DOHH2 (cell line): Measurements from ENCODE around the gene ALK.

Experiments
- H3F3A ChIP-seq: fragments of 200-600 bp; sonication (generic), shearing (Covaris generic); 2 replicates; pipeline ENCODE4 v1.6.0; 2016; ENCODE audit warnings: antibody characterized with exemption, mild to moderate bottlenecking; ENCODE audit not compliant: control insufficient read depth, insufficient read depth
- H3K27ac ChIP-seq: fragments of 200-600 bp; sonication (generic); 2 replicates; pipeline ENCODE4 v1.5.1; 2014; ENCODE audit warnings: low read depth, mild to moderate bottlenecking, low read length, moderate library complexity
- H3K27me3 ChIP-seq: fragments of 200-600 bp; sonication (generic); 2 replicates; pipeline ENCODE4 v1.6.1; 2014; ENCODE audit warnings: mild to moderate bottlenecking, low read length, mixed read lengths; ENCODE audit not compliant: control insufficient read depth
- H3K36me3 ChIP-seq: fragments of 200-600 bp; sonication (generic); 2 replicates; pipeline ENCODE4 v1.6.1; 2014; ENCODE audit warnings: mild to moderate bottlenecking, low read length, moderate library complexity, mixed read lengths; ENCODE audit not compliant: control insufficient read depth
- H3K4me1 ChIP-seq: fragments of 200-600 bp; sonication (generic); 2 replicates; pipeline ENCODE4 v1.6.1; 2014; ENCODE audit warnings: mild to moderate bottlenecking, low read length, mixed read lengths; ENCODE audit not compliant: control insufficient read depth
- H3K4me2 ChIP-seq: fragments of 200-600 bp; sonication (generic); 2 replicates; pipeline ENCODE4 v1.6.0; 2014; ENCODE audit warnings: mild to moderate bottlenecking, low read length, moderate library complexity
- H3K4me3 ChIP-seq: fragments of 200-600 bp; sonication (generic); 2 replicates; pipeline ENCODE4 v1.5.1; 2014; ENCODE audit warnings: mild to moderate bottlenecking, low read length, mixed read lengths
- H3K79me2 ChIP-seq: fragments of 200-600 bp; sonication (generic); 2 replicates; pipeline ENCODE4 v1.6.1; 2014; ENCODE audit warnings: mild to moderate bottlenecking, low read length, mixed read lengths; ENCODE audit not compliant: control insufficient read depth
- H3K9me2 ChIP-seq: fragments of 200-600 bp; sonication (generic); replicated peaks from 2 replicates; pipeline ENCODE4 v1.6.1; 2014; ENCODE audit warnings: mild to moderate bottlenecking, low read length, mixed read lengths; ENCODE audit not compliant: control insufficient read depth
- H3K9me3 ChIP-seq: fragments of 200-600 bp; sonication (generic); 2 replicates; pipeline ENCODE4 v1.6.1; 2014; ENCODE audit warnings: antibody characterized with exemption, low read length, mixed read lengths; ENCODE audit not compliant: control insufficient read depth, insufficient read depth
- H4K20me1 ChIP-seq: fragments of 200-600 bp; sonication (generic); 2 replicates; pipeline ENCODE4 v1.6.0; 2014; ENCODE audit warnings: low read depth, mild to moderate bottlenecking, antibody characterized with exemption, low read length, moderate library complexity; ENCODE audit not compliant: control insufficient read depth, insufficient read depth
- CTCF ChIP-seq: fragments of 200-600 bp; sonication (generic); IDR thresholded peaks from one replicate; pipeline ENCODE4 v1.5.1; 2014; ENCODE audit warnings: antibody characterized with exemption, mild to moderate bottlenecking, low read depth, low read length; ENCODE audit not compliant: poor library complexity, severe bottlenecking
- EZH2phosphoT487 ChIP-seq: fragments of 200-600 bp; sonication (generic); IDR thresholded peaks from 2 replicates; pipeline ENCODE4 v1.6.1; 2017; ENCODE audit warnings: borderline replicate concordance, mild to moderate bottlenecking, antibody characterized with exemption, low read length, moderate library complexity, mixed read lengths

Gene ALK

GRCh38 chr2:29632018-29632417 is 289.4 kb downstream of the ALK start:
- H3K4me1 ChIP-seq = no peaks in the 10 kb centered on the region
- TF ChIP-seq EZH2phosphoT487 (no peak), CTCF (no peak)
- no peaks in the 10 kb centered on the region for H3F3A ChIP-seq
- H4K20me1 ChIP-seq = no peaks in the 10 kb centered on the region
- H3K9me3 ChIP-seq = no peaks in the 10 kb centered on the region
- H3K27ac ChIP-seq = no peak overlapping the region
- no peak overlapping the region for H3K4me2 ChIP-seq
- H3K36me3 ChIP-seq = no peaks in the 10 kb centered on the region
- no peaks in the 10 kb centered on the region for H3K27me3 ChIP-seq
- no peak overlapping the region for H3K4me3 ChIP-seq
- H3K9me2 ChIP-seq = no peaks in the 10 kb centered on the region
- H3K79me2 ChIP-seq = no peaks in the 10 kb centered on the region

- no peaks in the 10 kb centered on the region for H3F3A ChIP-seq
- H3K79me2 ChIP-seq = no peaks in the 10 kb centered on the region
- no peaks in the 10 kb centered on the region for H3K9me3 ChIP-seq
- H3K27ac ChIP-seq = no peak overlapping the region
- H3K4me1 ChIP-seq = no peaks in the 10 kb centered on the region
- no peaks in the 10 kb centered on the region for H4K20me1 ChIP-seq
- H3K36me3 ChIP-seq = no peaks in the 10 kb centered on the region
- TF ChIP-seq EZH2phosphoT487 (no peak), CTCF (no peak)
- no peaks in the 10 kb centered on the region for H3K27me3 ChIP-seq
- H3K4me3 ChIP-seq = no peak overlapping the region
- no peaks in the 10 kb centered on the region for H3K9me2 ChIP-seq
- H3K4me2 ChIP-seq = no peak overlapping the region
Measured at GRCh38 chr2:29629495-29629894, 291.9 kb downstream of the ALK start.

- no peaks in the 10 kb centered on the region for H3K4me1 ChIP-seq
- H3K9me3 ChIP-seq = no peaks in the 10 kb centered on the region
- H3F3A ChIP-seq = no peaks in the 10 kb centered on the region
- no peaks in the 10 kb centered on the region for H4K20me1 ChIP-seq
- no peaks in the 10 kb centered on the region for H3K27me3 ChIP-seq
- TF ChIP-seq CTCF = no peak
- TF ChIP-seq EZH2phosphoT487 = no peak
- H3K27ac ChIP-seq = no peak overlapping the region
- H3K36me3 ChIP-seq = no peaks in the 10 kb centered on the region
- H3K79me2 ChIP-seq = no peaks in the 10 kb centered on the region
- no peak overlapping the region for H3K4me3 ChIP-seq
- no peak overlapping the region for H3K4me2 ChIP-seq
- H3K9me2 ChIP-seq = no peaks in the 10 kb centered on the region
Measured at GRCh38 chr2:29628862-29629261, 292.5 kb downstream of the ALK start.
